Measurements from ENCODE around the gene FOXI1. TPM values are rescaled to one million over a fixed set of nuclear protein-coding genes. Genes with fewer than 3 reads are reported as not detected.

FOXI1 gene
- total RNA-seq, 2 experiments from 2014 or later = 0.28 TPM; not detected in 1

DNA sequence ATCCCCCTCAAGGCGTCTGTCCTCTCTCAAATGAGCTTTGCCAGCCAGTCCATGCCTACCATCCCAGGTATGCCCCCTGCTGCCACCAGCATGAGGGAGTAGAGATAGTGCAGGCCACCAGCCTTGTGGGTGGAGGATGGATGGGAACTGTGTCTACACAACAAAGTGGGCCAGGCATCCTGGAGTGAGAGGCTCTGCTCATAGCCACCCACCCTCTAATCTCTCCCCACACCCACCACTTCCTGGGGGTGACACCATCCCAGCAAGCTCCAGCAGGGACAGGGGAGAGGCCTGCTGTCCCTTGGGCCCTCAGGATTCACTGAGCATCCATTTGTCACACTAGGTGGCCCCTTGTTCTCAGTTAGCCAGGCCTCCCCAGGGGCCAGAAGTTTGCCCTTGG, 25.5 kb upstream of the FOXI1 start:
- TF ChIP-seq CTCF (IDR thresholded peaks at IDR 0.05) = no peak
- ChIA-PET CTCF (no interaction called here), POLR2A (no interaction called here)
- Mint-ChIP-seq H3K27me3 (no peaks in the 10 kb centered on the region), H3K27ac (no peak overlapping the region), H3K36me3 (ENCODE audit: low read depth) (peaks cover 99% of the 10 kb centered on the region), H3K4me3 (no peak overlapping the region), H3K9me3 (no peaks in the 10 kb centered on the region), H3K4me1 (ENCODE audit: low read depth) (no peaks in the 10 kb centered on the region)
- ATAC-seq (ENCODE audit: poor library complexity) (no peak), DNase-seq (no peak)
- Histone ChIP-seq H3K36me3 (ENCODE audit: insufficient read depth, low read length) (peaks cover 98% of the 10 kb centered on the region), H3K27me3 (ENCODE audit: control insufficient read depth in 1 of 2, insufficient read depth in 2 of 2, low read length in 2 of 2) (no peaks in the 10 kb centered on the region), H3K27ac (ENCODE audit: low read depth in 1 of 2, low read length in 2 of 2) (no peak overlapping the region), H3K9me3 (ENCODE audit: control insufficient read depth in 1 of 2, insufficient read depth in 1 of 2, low read length in 2 of 2) (no peaks in the 10 kb centered on the region), H3K4me1 (ENCODE audit: insufficient read depth, low read length) (no peaks in the 10 kb centered on the region), H3K4me3 (ENCODE audit: low read length) (no peak overlapping the region)
- intact Hi-C loops (cut with DNase I, micrococcal nuclease) = no loop called here

GRCh38 chr5:170080786-170081445, 24.8 kb upstream of the FOXI1 start:
- DNase-seq (no peak), ATAC-seq (ENCODE audit: poor library complexity) (no peak)
- Mint-ChIP-seq H3K36me3 (ENCODE audit: low read depth) (peaks cover 99% of the 10 kb centered on the region), H3K9me3 (no peaks in the 10 kb centered on the region), H3K27ac (no peak overlapping the region), H3K4me3 (no peak overlapping the region), H3K27me3 (no peaks in the 10 kb centered on the region), H3K4me1 (ENCODE audit: low read depth) (no peaks in the 10 kb centered on the region)
- intact Hi-C loops (cut with DNase I, micrococcal nuclease) = no loop called here
- Histone ChIP-seq H3K36me3 (ENCODE audit: insufficient read depth, low read length) (peaks cover 99% of the 10 kb centered on the region), H3K9me3 (ENCODE audit: control insufficient read depth in 1 of 2, insufficient read depth in 1 of 2, low read length in 2 of 2) (no peaks in the 10 kb centered on the region), H3K27ac (ENCODE audit: low read depth in 1 of 2, low read length in 2 of 2) (no peak overlapping the region), H3K4me3 (ENCODE audit: low read length) (no peak overlapping the region), H3K27me3 (ENCODE audit: control insufficient read depth in 1 of 2, insufficient read depth in 2 of 2, low read length in 2 of 2) (no peaks in the 10 kb centered on the region), H3K4me1 (ENCODE audit: insufficient read depth, low read length) (no peaks in the 10 kb centered on the region)
- TF ChIP-seq CTCF (IDR thresholded peaks at IDR 0.05) = no peak
- POLR2A ChIA-PET = no interaction called here
- CTCF ChIA-PET = no interaction called here

DNA sequence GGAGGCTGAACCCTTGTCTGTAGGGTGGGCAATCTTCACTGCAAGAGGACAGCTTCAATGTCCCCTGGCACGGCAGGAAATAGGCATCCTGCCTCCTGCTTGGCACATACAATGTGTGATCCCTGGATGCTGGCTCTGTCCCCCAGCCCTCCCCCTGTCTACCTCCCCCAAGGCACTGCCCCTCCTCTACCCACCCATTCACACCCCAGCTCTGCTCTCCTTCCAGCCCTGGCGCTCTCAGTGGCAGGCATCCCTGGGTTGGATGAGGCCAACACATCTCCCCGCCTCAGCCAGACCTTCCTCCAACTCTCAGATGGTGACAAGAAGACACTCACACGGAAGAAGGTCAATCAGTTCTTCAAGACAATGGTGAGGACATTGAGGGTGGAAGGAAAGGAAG, 24.1 kb upstream of the FOXI1 start:
- H3K4me3 Mint-ChIP-seq = no peak overlapping the region
- no peaks in the 10 kb centered on the region for H3K9me3 Mint-ChIP-seq
- H3K27ac ChIP-seq (ENCODE audit: low read depth in 1 of 2, low read length in 2 of 2) = no peak overlapping the region
- H3K27ac Mint-ChIP-seq = no peak overlapping the region
- intact Hi-C loops (cut with DNase I, micrococcal nuclease) = no loop called here
- H3K4me1 Mint-ChIP-seq (ENCODE audit: low read depth) = no peaks in the 10 kb centered on the region
- DNase-seq = no peak
- no peaks in the 10 kb centered on the region for H3K27me3 ChIP-seq (ENCODE audit: control insufficient read depth in 1 of 2, insufficient read depth in 2 of 2, low read length in 2 of 2)
- H3K27me3 Mint-ChIP-seq = no peaks in the 10 kb centered on the region
- no peak for TF ChIP-seq CTCF (IDR thresholded peaks at IDR 0.05)
- H3K4me3 ChIP-seq (ENCODE audit: low read length) = no peak overlapping the region
- H3K36me3 Mint-ChIP-seq (ENCODE audit: low read depth) = peaks cover 96% of the 10 kb centered on the region
- H3K36me3 ChIP-seq (ENCODE audit: insufficient read depth, low read length) = peaks cover 96% of the 10 kb centered on the region
- POLR2A ChIA-PET = no interaction called here
- no peaks in the 10 kb centered on the region for H3K9me3 ChIP-seq (ENCODE audit: control insufficient read depth in 1 of 2, insufficient read depth in 1 of 2, low read length in 2 of 2)
- CTCF ChIA-PET = no interaction called here
- no peak for ATAC-seq (ENCODE audit: poor library complexity)
- no peaks in the 10 kb centered on the region for H3K4me1 ChIP-seq (ENCODE audit: insufficient read depth, low read length)

Measured in CD4-positive, alpha-beta T cell (primary cell).